Mesothelial cell of epicardium (in vitro differentiated cells): ENCODE data around the gene UBA7. TPM values are rescaled to one million over a fixed set of nuclear protein-coding genes. Genes with fewer than 3 reads are reported as not detected.
A peak's percentile ranks its signal among the peaks of the same experiment; 100 is the strongest.

Source experiments
- DNase-seq, 2 experiments: peaks; one replicate each; pipeline ENCODE4 v3.0.0; 2021; ENCODE audit warnings: low spot score in 2 of 2; ENCODE audit not compliant: unreplicated experiment in 2 of 2
- H3K27ac Mint-ChIP-seq: 2 replicates; pipeline ENCODE4 v1.8.0; 2021; ENCODE audit warnings: mixed read lengths
- H3K27me3 Mint-ChIP-seq: 2 replicates; pipeline ENCODE4 v1.8.0; 2021; ENCODE audit warnings: low read depth, mixed read lengths
- H3K36me3 Mint-ChIP-seq: 2 replicates; pipeline ENCODE4 v1.8.0; 2021; ENCODE audit warnings: mixed read lengths
- H3K4me1 Mint-ChIP-seq: 2 replicates; pipeline ENCODE4 v1.8.0; 2021; ENCODE audit warnings: mixed read lengths
- H3K4me3 Mint-ChIP-seq: 2 replicates; pipeline ENCODE4 v1.8.0; 2021; ENCODE audit warnings: mild to moderate bottlenecking, moderate library complexity, mixed read lengths
- H3K9me3 Mint-ChIP-seq: 2 replicates; pipeline ENCODE4 v1.8.0; 2021; ENCODE audit warnings: mixed read lengths
- CTCF ChIP-seq: fragments of 200-600 bp; sonication (generic); IDR thresholded peaks from one replicate; pipeline ENCODE4 v1.5.0; 2021; ENCODE audit warnings: antibody characterized with exemption; ENCODE audit not compliant: unreplicated experiment
- total RNA-seq: library from RNA; stranded (reverse); gene quantifications from 3 replicates; pipeline ENCODE4 v1.2.1, GENCODE V29; 2021

UBA7 gene, protein sequence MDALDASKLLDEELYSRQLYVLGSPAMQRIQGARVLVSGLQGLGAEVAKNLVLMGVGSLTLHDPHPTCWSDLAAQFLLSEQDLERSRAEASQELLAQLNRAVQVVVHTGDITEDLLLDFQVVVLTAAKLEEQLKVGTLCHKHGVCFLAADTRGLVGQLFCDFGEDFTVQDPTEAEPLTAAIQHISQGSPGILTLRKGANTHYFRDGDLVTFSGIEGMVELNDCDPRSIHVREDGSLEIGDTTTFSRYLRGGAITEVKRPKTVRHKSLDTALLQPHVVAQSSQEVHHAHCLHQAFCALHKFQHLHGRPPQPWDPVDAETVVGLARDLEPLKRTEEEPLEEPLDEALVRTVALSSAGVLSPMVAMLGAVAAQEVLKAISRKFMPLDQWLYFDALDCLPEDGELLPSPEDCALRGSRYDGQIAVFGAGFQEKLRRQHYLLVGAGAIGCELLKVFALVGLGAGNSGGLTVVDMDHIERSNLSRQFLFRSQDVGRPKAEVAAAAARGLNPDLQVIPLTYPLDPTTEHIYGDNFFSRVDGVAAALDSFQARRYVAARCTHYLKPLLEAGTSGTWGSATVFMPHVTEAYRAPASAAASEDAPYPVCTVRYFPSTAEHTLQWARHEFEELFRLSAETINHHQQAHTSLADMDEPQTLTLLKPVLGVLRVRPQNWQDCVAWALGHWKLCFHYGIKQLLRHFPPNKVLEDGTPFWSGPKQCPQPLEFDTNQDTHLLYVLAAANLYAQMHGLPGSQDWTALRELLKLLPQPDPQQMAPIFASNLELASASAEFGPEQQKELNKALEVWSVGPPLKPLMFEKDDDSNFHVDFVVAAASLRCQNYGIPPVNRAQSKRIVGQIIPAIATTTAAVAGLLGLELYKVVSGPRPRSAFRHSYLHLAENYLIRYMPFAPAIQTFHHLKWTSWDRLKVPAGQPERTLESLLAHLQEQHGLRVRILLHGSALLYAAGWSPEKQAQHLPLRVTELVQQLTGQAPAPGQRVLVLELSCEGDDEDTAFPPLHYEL
- 133 to 144 TPM (median 139 TPM) in 3 replicates for total RNA-seq

DNA sequence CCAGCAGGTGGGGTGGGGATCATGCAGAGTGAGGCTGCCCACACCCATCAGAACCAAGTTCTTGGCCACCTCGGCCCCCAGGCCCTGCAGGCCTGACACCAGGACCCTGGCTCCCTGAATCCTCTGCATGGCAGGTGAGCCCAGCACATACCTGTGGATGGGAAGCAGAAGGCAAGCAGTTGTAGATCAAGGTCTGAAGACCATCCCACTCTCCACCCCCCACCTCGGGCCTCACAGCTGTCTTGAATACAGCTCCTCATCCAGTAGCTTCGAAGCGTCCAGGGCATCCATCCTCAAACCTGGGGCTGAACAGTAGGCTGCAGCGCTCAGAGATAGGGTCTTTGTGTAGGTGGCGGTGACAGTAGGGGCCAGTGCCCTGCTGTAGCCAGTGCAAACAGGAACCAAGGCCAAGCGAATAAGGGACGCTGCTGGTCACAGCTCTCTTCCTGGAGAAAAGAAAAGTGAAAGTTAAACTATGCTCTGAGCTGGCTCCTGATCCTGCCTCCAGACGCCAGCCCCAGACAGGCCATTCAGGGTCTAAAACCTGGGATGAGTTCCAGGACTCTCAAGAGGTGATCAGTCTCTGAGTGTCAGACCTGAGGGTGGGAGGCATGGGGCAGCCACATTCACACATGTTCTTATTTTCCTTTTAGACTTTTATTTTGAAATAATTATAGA lies at the start of gene UBA7:
UBA7 (minus strand) TSS at position 457 of the 678 bp plus-strand sequence; CDS start at position 291, 166 bp downstream.
- TF ChIP-seq CTCF = no peak
- H3K27me3 Mint-ChIP-seq = no peaks in the 10 kb centered on the region
- DNase-seq = no peak
- H3K4me3 Mint-ChIP-seq = peak within 1 kb of the TSS; percentile 70
- H3K27ac Mint-ChIP-seq = peak within 1 kb of the TSS; percentile 95
- no peaks in the 10 kb centered on the region for H3K9me3 Mint-ChIP-seq
- H3K36me3 Mint-ChIP-seq = peaks cover 5% of the 10 kb centered on the region
- H3K4me1 Mint-ChIP-seq = peaks cover 20% of the 10 kb centered on the region

DNA sequence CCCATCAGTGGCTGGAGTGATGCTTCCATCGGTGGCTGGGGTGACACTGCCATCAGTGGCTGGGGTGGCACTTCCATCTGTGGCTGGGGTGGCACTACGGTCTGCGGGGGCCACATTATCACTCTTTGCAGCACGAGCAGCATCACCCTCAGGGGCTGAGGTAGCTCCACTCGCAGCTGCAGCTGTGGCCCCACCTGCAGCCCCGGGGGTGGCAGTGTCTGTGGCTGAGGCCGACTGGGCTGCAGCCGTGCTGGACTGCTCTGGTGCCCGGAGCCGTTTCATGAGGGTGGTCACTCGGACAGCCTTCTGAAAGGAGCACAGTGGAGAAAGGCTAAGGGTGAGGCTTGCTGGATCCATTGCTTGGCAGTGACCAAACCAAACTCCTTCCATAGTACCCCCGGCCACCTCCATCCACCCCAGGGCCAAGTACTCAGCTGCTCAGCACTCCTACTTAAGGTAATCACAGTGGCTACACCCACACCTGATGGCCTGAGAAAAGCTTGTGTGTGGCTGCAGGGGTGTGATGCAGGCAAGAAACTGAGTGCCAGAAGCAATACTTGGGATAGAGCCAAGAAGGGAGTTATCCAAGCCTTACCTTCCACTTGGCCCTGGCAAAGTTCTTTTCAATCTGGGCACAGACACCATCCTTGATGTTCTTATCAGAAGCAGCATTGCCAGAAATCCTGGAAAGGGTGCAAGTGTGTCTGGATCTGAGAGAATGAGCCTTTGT lies 46.0 kb upstream of the UBA7 start:
- H3K27me3 Mint-ChIP-seq = peaks cover 29% of the 10 kb centered on the region
- no peak for TF ChIP-seq CTCF
- no peak overlapping the region for H3K27ac Mint-ChIP-seq
- H3K4me1 Mint-ChIP-seq = peaks cover 13% of the 10 kb centered on the region
- no peaks in the 10 kb centered on the region for H3K36me3 Mint-ChIP-seq
- no peak overlapping the region for H3K4me3 Mint-ChIP-seq
- no peak for DNase-seq
- H3K9me3 Mint-ChIP-seq = no peaks in the 10 kb centered on the region

GRCh38 chr3:49856181-49857005 lies 42.6 kb upstream of the UBA7 start, which contains the start of gene TRAIP:
Gene TRAIP (minus strand): TSS chr3:49856564. CDS start chr3:49856453, 111 bp downstream.
- no peaks in the 10 kb centered on the region for H3K36me3 Mint-ChIP-seq
- H3K27ac Mint-ChIP-seq = peak within 1 kb of the TSS; percentile 90
- peak within 1 kb of the TSS; percentile 88 for H3K4me3 Mint-ChIP-seq
- H3K9me3 Mint-ChIP-seq = no peaks in the 10 kb centered on the region
- peak; percentile 83 to 97 for DNase-seq
- peaks cover 6% of the 10 kb centered on the region for H3K27me3 Mint-ChIP-seq
- H3K4me1 Mint-ChIP-seq = peaks cover 13% of the 10 kb centered on the region
- no peak for TF ChIP-seq CTCF

GRCh38 chr3:49855662-49856061 lies 41.9 kb upstream of the UBA7 start:
- TF ChIP-seq CTCF = no peak
- no peak for DNase-seq
- Mint-ChIP-seq H3K36me3 (no peaks in the 10 kb centered on the region), H3K9me3 (no peaks in the 10 kb centered on the region), H3K4me1 (peaks cover 13% of the 10 kb centered on the region), H3K27me3 (peaks cover 6% of the 10 kb centered on the region), H3K27ac (peak overlapping the region; percentile 90), H3K4me3 (peak overlapping the region; percentile 88)
